PC-9 (cell line): Measurements from ENCODE around the gene TUT4. TPM values are rescaled to one million over a fixed set of nuclear protein-coding genes. Genes with fewer than 3 reads are reported as not detected.

Source experiments
- BruUV-seq: library from RNA; stranded (reverse); fragments of 400-500 nt; replicated peaks from 2 replicates; lab custom pipeline; 2021; lab: Mats Ljungman, UMichigan
- CTCF ChIA-PET: fragments of 300-600 bp; sonication (Branson Sonifier 250); formaldehyde crosslinking; loops from one replicate; lab custom pipeline; 2022; ENCODE audit warnings: antibody characterized with exemption; lab: Charles Lee
- POLR2A ChIA-PET: fragments of 300-600 bp; sonication (Branson Sonifier 250); formaldehyde crosslinking; loops from one replicate; lab custom pipeline; 2022; ENCODE audit warnings: antibody characterized with exemption; ENCODE audit not compliant: unreplicated experiment; lab: Charles Lee
- DNase-seq, 2 experiments: peaks; one replicate each; pipeline versions ENCODE4 v3.0.0 to v3.0.0-alpha.2; 2015 to 2022; ENCODE audit warnings: mixed read lengths in 1 of 2
- H2AFZ ChIP-seq: fragments of 200-600 bp; sonication (generic); 2 replicates; pipeline ENCODE4 v1.8.1; 2017; ENCODE audit warnings: antibody characterized with exemption
- H3F3A ChIP-seq: fragments of 200-600 bp; sonication (generic); 2 replicates; pipeline ENCODE4 v1.8.1; 2017; ENCODE audit warnings: antibody characterized with exemption, mild to moderate bottlenecking, low read depth; ENCODE audit not compliant: insufficient read depth
- H3K27ac ChIP-seq: fragments of 200-600 bp; sonication (generic); 2 replicates; pipeline ENCODE4 v1.6.1; 2016; ENCODE audit warnings: mixed run types
- H3K27me3 ChIP-seq: fragments of 200-600 bp; sonication (generic); 2 replicates; pipeline ENCODE4 v1.6.1; 2016; ENCODE audit warnings: low read depth, mixed run types; ENCODE audit not compliant: insufficient read depth
- H3K36me3 ChIP-seq: fragments of 200-600 bp; sonication (generic); 2 replicates; pipeline ENCODE4 v1.6.1; 2016; ENCODE audit warnings: low read depth, mixed run types
- H3K4me1 ChIP-seq: fragments of 200-600 bp; sonication (generic); replicated peaks from 2 replicates; pipeline ENCODE4 v1.6.1; 2016; ENCODE audit warnings: mixed run types; ENCODE audit not compliant: insufficient read depth
- H3K4me2 ChIP-seq: fragments of 200-600 bp; sonication (generic); 2 replicates; pipeline ENCODE4 v1.6.1; 2017; ENCODE audit warnings: mixed run types
- H3K4me3 ChIP-seq: fragments of 200-600 bp; sonication (generic); 2 replicates; pipeline ENCODE4 v1.6.1; 2016; ENCODE audit warnings: mixed run types
- H3K79me2 ChIP-seq: fragments of 200-600 bp; sonication (generic); 2 replicates; pipeline ENCODE4 v1.6.1; 2017; ENCODE audit warnings: low read depth, mixed run types
- H3K9me2 ChIP-seq: fragments of 200-600 bp; sonication (generic); 2 replicates; pipeline ENCODE4 v1.8.1; 2017; ENCODE audit warnings: mild to moderate bottlenecking; ENCODE audit not compliant: insufficient read depth
- H3K9me3 ChIP-seq: fragments of 200-600 bp; sonication (generic); 2 replicates; pipeline ENCODE4 v1.8.1; 2016; ENCODE audit warnings: low read depth; ENCODE audit not compliant: insufficient read depth
- H4K20me1 ChIP-seq: fragments of 200-600 bp; sonication (generic); 2 replicates; pipeline ENCODE4 v1.8.1; 2017; ENCODE audit not compliant: insufficient read depth
- EZH2 ChIP-seq: fragments of 200-600 bp; sonication (generic); IDR thresholded peaks from 2 replicates; pipeline ENCODE4 v1.8.0; 2017; ENCODE audit warnings: antibody characterized with exemption, low read depth
- intact Hi-C: fragments of 100-400 bp; cut with micrococcal nuclease; formaldehyde crosslinking; loops from one replicate; pipeline ENCODE4 v1.10.0; 2022; ENCODE audit not compliant: unreplicated experiment
- total RNA-seq: library from RNA; stranded (reverse); gene quantifications from 2 replicates; pipeline ENCODE4 v1.2.3, GENCODE V29; 2021
- TF ChIP-seq, protein P1 (sequence below): fragments of 200-600 bp; sonication (generic); conservative IDR thresholded peaks from 2 replicates; pipeline ENCODE4 v1.6.1; 2017; ENCODE audit warnings: mixed run types, antibody characterized with exemption, mild to moderate bottlenecking, moderate library complexity

Gene TUT4
- total RNA-seq, 1 experiment from 2014 or later, result 78.3 TPM

GRCh38 chr1:52598729-52599128, 45.8 kb upstream of the TUT4 start:
- ChIA-PET CTCF (no interaction called here), POLR2A (no interaction called here)
- intact Hi-C loops, result no loop called here
- Histone ChIP-seq H3K79me2 (no peaks in the 10 kb centered on the region), H3K36me3 (no peaks in the 10 kb centered on the region), H3K27me3 (no peaks in the 10 kb centered on the region), H2AFZ (no peak overlapping the region), H4K20me1 (no peaks in the 10 kb centered on the region), H3K4me3 (no peak overlapping the region), H3K9me2 (no peaks in the 10 kb centered on the region), H3F3A (no peaks in the 10 kb centered on the region), H3K9me3 (no peaks in the 10 kb centered on the region), H3K27ac (no peak overlapping the region), H3K4me1 (no peaks in the 10 kb centered on the region), H3K4me2 (no peak overlapping the region)
- no peak for TF ChIP-seq EZH2
- TF ChIP-seq, protein P1, sequence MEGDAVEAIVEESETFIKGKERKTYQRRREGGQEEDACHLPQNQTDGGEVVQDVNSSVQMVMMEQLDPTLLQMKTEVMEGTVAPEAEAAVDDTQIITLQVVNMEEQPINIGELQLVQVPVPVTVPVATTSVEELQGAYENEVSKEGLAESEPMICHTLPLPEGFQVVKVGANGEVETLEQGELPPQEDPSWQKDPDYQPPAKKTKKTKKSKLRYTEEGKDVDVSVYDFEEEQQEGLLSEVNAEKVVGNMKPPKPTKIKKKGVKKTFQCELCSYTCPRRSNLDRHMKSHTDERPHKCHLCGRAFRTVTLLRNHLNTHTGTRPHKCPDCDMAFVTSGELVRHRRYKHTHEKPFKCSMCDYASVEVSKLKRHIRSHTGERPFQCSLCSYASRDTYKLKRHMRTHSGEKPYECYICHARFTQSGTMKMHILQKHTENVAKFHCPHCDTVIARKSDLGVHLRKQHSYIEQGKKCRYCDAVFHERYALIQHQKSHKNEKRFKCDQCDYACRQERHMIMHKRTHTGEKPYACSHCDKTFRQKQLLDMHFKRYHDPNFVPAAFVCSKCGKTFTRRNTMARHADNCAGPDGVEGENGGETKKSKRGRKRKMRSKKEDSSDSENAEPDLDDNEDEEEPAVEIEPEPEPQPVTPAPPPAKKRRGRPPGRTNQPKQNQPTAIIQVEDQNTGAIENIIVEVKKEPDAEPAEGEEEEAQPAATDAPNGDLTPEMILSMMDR, result no peak
- no TSS peak for BruUV-seq
- no peak for DNase-seq

GRCh38 chr1:52597912-52598311, 45.0 kb upstream of the TUT4 start:
- no peaks in the 10 kb centered on the region for H3K9me3 ChIP-seq
- no peak overlapping the region for H3K4me2 ChIP-seq
- no peaks in the 10 kb centered on the region for H3K36me3 ChIP-seq
- DNase-seq, result no peak
- BruUV-seq, result no TSS peak
- CTCF ChIA-PET, result no interaction called here
- H3K27ac ChIP-seq, result no peak overlapping the region
- H2AFZ ChIP-seq, result no peak overlapping the region
- no peaks in the 10 kb centered on the region for H3K9me2 ChIP-seq
- intact Hi-C loops, result no loop called here
- no peak overlapping the region for H3K4me3 ChIP-seq
- TF ChIP-seq, protein P1, result no peak
- TF ChIP-seq EZH2, result no peak
- POLR2A ChIA-PET, result no interaction called here
- no peaks in the 10 kb centered on the region for H3K4me1 ChIP-seq
- no peaks in the 10 kb centered on the region for H4K20me1 ChIP-seq
- no peaks in the 10 kb centered on the region for H3K27me3 ChIP-seq
- H3F3A ChIP-seq, result no peaks in the 10 kb centered on the region
- no peaks in the 10 kb centered on the region for H3K79me2 ChIP-seq

DNA sequence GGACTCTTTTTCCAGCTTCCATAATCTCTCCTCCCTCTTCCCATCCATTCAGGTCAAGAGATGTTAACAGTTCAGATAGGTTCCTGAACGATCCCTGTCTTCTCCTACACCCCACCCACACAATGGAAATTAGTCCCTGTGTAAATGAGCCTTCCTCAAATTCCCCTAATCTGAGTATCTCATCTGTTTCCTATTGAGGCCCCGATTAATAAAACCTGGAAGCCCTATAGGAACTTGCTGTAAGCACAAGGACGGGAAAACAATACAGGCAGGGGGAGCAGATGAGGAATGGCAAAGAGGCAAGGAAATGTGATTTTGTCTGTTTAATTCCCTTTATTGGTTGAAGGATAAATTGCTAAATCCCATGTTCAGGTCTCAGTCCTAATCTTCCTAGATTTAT, 42.2 kb upstream of the TUT4 start:
- TF ChIP-seq, protein P1, result no peak
- no peak for TF ChIP-seq EZH2
- H3K79me2 ChIP-seq, result no peaks in the 10 kb centered on the region
- H3K9me3 ChIP-seq, result no peaks in the 10 kb centered on the region
- H3K4me3 ChIP-seq, result no peak overlapping the region
- POLR2A ChIA-PET, result no interaction called here
- intact Hi-C loops, result no loop called here
- DNase-seq, result no peak
- BruUV-seq, result no TSS peak
- no peaks in the 10 kb centered on the region for H3K27me3 ChIP-seq
- no peaks in the 10 kb centered on the region for H3F3A ChIP-seq
- CTCF ChIA-PET, result no interaction called here
- no peaks in the 10 kb centered on the region for H4K20me1 ChIP-seq
- H3K4me2 ChIP-seq, result no peak overlapping the region
- H3K9me2 ChIP-seq, result no peaks in the 10 kb centered on the region
- no peaks in the 10 kb centered on the region for H3K36me3 ChIP-seq
- no peak overlapping the region for H3K27ac ChIP-seq
- H2AFZ ChIP-seq, result no peak overlapping the region
- no peaks in the 10 kb centered on the region for H3K4me1 ChIP-seq
